Stimulated activated CD8-positive, alpha-beta memory T cell treated with anti-CD3 and anti-CD28 coated beads, Interleukin-15, amount 100 ng/mL, for 4 hours (primary cell): Measurements from ENCODE around the gene CPE.

Experiments used
- DNase-seq, 2 donors: peaks; one replicate each; pipeline ENCODE4 v3.0.0-alpha.2; 2020; ENCODE audit warnings: low read depth in 2 of 2

Gene CPE

DNA sequence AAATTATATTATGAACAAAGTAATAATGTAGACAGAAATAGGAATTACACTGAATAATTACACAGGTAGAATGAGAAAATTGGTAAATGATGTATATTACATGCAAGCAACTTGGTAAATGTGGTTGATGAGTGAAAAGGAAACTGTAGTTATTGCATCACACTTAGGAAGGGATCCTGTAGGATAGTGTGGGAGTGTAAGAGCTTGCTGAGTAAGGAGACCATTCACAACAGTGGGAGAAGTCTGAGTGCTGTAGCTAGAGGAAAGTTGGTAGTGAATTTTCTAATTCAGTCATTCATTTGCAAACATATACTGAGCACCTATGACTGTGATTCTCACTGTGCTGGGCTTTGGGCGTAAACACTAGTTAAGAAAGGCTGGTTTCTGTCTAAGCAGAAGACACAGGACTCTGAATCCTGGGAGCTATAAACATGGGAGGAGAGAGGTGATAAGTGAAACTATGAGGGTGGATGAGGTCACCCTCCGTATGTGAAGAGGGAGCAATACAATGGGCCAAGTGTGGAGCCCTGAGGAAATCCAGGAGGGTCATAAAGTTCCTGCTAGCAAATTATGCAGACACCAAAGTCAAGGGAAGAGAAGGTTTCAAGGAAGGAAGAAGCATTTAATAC lies 14.2 kb upstream of the CPE start:
- DNase-seq = no peak

DNA sequence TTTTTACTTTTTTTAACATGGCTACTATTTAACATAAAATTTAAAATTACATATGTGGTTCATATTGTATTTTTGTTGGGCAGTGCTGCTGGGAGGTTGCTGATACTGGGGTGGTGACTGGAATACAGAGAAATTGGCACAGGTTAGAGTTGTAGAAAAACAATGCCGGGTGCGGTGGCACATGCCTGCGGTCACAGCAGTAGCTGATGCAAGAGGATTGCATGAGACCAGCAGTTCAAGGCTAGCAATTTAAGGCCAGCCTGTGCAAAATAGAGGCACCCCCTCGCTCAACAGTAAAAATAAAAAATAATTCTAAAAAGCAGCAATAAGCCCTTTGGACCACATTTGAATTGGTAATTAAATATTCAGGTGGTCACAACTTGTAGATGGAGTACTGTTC lies 11.8 kb upstream of the CPE start:
- no peak for DNase-seq

- no peak for DNase-seq
These were observed 10.7 kb upstream of the CPE start for GRCh38 chr4:165368114-165368513.

DNA sequence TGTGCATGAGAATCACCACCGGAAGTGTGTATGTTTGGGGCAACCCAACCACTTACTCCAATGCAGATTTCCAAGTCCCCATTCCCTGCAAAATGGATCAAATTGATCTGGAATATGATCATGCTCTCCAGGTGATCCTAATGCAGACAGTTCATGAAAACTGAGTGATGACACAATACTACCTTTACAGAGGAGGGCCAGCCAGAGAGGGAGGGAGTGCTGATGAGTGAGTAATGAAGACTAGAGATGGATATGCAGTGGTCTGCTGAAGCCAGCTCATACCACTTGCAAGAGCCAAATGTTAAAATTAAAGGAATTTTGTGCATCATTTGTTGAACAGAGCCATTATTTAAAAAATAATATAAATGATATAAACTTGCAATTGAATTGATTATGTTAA lies 10.2 kb upstream of the CPE start:
- DNase-seq = no peak

DNA sequence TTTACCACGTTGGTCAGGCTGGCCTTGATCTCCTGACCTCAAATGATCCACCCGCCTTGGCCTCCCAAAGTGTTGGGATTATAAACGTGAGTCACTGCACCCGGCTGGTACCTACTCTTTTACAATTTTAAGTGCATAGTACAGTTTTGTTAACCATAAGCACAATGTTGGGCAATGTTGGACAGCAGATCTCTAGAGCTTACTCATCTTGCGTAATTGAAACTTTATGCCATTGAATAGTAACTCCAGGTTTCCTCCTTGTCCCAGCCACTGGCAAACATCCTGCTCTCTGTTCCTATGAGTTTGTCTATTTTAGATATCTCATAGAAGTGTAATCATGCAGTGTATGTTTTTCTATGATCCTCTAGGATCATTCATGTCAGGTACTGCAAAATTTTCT lies 9.3 kb upstream of the CPE start:
- no peak for DNase-seq

- no peak for DNase-seq
These were observed 8.3 kb upstream of the CPE start for GRCh38 chr4:165370530-165370929.

GRCh38 chr4:165375465-165375864 lies 3.3 kb upstream of the CPE start:
- no peak for DNase-seq

- no peak for DNase-seq
These were observed 437 bp upstream of the CPE start for GRCh38 chr4:165378398-165378744.

DNA sequence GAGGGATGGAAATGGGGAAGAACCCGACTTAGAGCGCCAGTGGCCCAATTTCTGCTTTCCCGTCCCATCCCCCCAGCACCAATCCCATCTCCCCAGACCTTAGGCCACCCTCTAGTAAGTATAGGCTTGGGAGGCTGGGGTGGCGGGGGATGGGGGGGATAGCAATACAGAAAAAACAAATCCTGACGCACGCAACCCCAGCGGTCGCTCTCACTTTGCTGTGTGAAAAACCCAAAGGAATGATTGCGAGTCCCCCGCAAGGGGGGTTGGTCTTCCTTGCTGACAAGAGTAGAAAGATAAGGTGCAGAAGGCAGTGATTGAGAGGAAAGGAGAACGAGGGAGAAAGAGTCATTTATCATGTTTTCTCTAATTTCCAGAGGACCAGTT lies 863 bp downstream of the CPE start:
- no peak for DNase-seq

DNA sequence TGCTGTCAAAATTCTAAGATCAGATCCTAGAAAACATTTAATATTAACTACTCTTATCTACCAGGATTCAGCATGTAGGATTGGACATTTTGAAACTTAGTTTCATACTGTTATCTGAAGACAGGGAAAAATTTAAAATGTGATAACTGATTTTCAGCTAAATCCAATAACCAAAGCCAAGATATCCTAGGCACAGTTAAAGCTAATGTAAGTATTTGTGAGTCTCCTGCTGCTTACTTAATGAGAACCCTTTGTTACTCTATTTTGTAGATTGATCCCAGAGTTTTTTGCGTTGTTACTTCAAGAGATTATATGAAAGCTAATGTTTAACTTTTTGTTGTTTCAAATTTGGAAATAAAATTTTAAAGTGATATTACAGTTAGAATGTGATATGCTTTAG lies 2.0 kb downstream of the CPE start:
- no peak for DNase-seq

- no peak for DNase-seq
These were observed 3.1 kb downstream of the CPE start for GRCh38 chr4:165381821-165382373.

DNA sequence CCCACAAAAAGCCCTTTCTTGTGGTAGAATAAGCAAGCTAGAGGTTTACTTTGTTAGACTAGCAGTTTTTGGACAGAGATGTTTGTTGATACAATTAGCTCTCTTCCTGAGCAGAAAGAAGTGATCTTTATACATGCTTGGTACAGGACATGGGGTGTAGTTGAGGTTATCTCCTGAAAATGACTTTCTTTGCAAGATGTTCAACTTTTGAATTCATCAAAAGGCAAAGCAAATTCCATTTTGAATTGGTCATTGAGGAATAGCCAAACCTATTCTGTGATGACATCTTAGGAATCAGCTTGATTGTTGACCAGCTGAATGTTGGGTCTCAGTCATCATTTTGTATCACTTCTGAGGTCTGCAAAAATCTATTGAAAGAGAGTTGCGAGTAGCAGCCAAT lies 3.8 kb downstream of the CPE start:
- DNase-seq = no peak

GRCh38 chr4:165383591-165384073 lies 4.8 kb downstream of the CPE start:
- no peak for DNase-seq

GRCh38 chr4:165384186-165384585 lies 5.4 kb downstream of the CPE start:
- DNase-seq = no peak

- DNase-seq = no peak
These were observed 5.8 kb downstream of the CPE start for GRCh38 chr4:165384598-165384997.

- no peak for DNase-seq
These were observed 6.3 kb downstream of the CPE start for GRCh38 chr4:165385126-165385525.

GRCh38 chr4:165386328-165386727 lies 7.5 kb downstream of the CPE start:
- no peak for DNase-seq

GRCh38 chr4:165388756-165389155 lies 9.9 kb downstream of the CPE start:
- DNase-seq = no peak

DNA sequence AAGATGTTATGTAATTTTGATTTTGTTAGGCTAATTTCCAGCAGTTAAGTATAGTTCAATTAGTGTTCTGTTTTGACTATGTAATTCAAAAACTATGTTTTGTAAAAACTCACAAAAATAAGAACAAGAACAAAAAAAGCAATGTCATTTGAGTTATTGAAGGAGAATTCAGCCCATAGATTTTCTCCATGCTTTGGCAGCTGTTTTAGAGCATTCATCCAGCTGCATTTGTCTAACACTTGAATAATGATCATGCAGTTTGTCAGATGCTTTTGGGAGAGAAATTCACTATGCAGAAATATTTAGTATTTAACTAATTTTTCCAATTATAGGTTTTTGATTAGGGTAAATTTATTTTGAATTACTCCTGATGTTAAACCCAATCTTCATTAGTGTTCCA lies 14.2 kb downstream of the CPE start:
- DNase-seq = no peak

- no peak for DNase-seq
These were observed 14.9 kb downstream of the CPE start for GRCh38 chr4:165393704-165394103.

- DNase-seq = no peak
These were observed 15.5 kb downstream of the CPE start for GRCh38 chr4:165394275-165394674.

DNA sequence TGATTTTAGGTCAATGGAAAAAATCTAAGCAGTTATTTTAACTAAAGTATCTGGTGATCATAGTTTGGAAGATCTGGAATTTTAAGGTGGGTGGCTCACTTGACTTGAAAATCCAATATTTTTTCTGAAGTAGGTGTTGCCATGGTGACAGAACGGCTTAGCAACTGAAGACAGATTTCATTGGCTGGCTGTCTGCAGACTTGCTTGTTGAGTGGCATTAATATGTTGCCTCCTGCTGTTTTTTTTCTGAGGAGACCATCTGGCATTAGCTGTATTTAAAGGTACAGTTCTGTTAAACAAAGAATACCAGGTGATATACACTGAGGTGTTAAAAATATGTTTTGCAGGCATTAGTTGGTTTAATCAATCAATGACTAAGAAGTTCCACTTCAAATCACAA lies 19.8 kb downstream of the CPE start:
- no peak for DNase-seq

DNA sequence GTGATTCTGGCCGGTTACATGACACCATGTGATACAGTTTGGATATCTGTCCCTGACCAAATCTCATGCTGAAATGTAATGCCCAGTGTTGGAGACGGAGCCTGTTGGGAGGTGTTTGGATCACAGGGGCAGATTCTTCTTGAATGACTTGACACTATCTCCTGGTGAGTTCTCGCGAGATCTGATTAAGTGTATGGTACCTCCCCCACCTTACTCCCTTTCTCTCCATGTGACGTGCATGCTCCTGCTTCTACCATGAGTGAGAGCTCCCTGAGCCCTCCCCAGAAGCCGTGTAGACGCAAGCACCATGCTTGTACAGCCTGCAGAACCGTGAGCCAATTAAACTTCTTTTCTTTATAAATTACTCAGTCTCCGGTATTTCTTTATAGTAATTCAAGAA lies 23.6 kb downstream of the CPE start:
- DNase-seq = no peak

GRCh38 chr4:165403048-165403447 lies 24.2 kb downstream of the CPE start:
- no peak for DNase-seq
